OCI-LY1 (cell line): Measurements from ENCODE around the gene TTC14.
"Not testable (repeated sequence)": the region's sequence is repeated elsewhere in the genome, so short reads cannot be mapped to it uniquely, and the experiment has no call there.

Experiments used
- H2AFZ ChIP-seq: fragments of 200-600 bp; sonication (generic), shearing (Covaris generic); 2 replicates; pipeline ENCODE4 v1.6.0; 2014; ENCODE audit warnings: antibody characterized with exemption, mild to moderate bottlenecking, low read length
- H3F3A ChIP-seq: fragments of 200-600 bp; sonication (generic), shearing (Covaris generic); 2 replicates; pipeline ENCODE4 v1.6.0; 2014; ENCODE audit warnings: mild to moderate bottlenecking, antibody characterized with exemption, low read length, moderate library complexity; ENCODE audit not compliant: insufficient read depth
- H3K27ac ChIP-seq: fragments of 200-600 bp; sonication (generic); 2 replicates; pipeline ENCODE4 v1.5.1; 2014; ENCODE audit warnings: low read length, mixed run types, mild to moderate bottlenecking, low read depth; ENCODE audit not compliant: poor library complexity, severe bottlenecking
- H3K27me3 ChIP-seq: fragments of 200-600 bp; sonication (generic); 2 replicates; pipeline ENCODE4 v1.6.0; 2014; ENCODE audit warnings: antibody characterized with exemption, mild to moderate bottlenecking, low read length, moderate library complexity; ENCODE audit not compliant: insufficient read depth
- H3K36me3 ChIP-seq: fragments of 200-600 bp; sonication (generic); 2 replicates; pipeline ENCODE4 v1.6.1; 2014; ENCODE audit warnings: mild to moderate bottlenecking, antibody characterized with exemption, low read length, moderate library complexity, mixed read lengths; ENCODE audit not compliant: insufficient read depth
- H3K4me1 ChIP-seq: fragments of 200-600 bp; sonication (generic); 2 replicates; pipeline ENCODE4 v1.5.1; 2014; ENCODE audit warnings: mild to moderate bottlenecking, low read length, moderate library complexity; ENCODE audit not compliant: insufficient read depth, severe bottlenecking
- H3K4me2 ChIP-seq: fragments of 200-600 bp; sonication (generic), shearing (Covaris generic); 2 replicates; pipeline ENCODE4 v1.6.1; 2014; ENCODE audit warnings: low read length
- H3K4me3 ChIP-seq: fragments of 200-600 bp; sonication (generic); 2 replicates; pipeline ENCODE4 v1.5.1; 2014; ENCODE audit warnings: low read length, low read depth, mild to moderate bottlenecking, mixed read lengths; ENCODE audit not compliant: poor library complexity, severe bottlenecking
- H3K79me2 ChIP-seq: fragments of 200-600 bp; shearing (Covaris generic); 2 replicates; pipeline ENCODE4 v1.6.1; 2016; ENCODE audit warnings: mixed run types, low read length, mixed read lengths; ENCODE audit not compliant: insufficient read depth
- H3K9ac ChIP-seq: fragments of 200-600 bp; sonication (generic), shearing (Covaris generic); 2 replicates; pipeline ENCODE4 v1.6.1; 2014; ENCODE audit warnings: mild to moderate bottlenecking, low read length, mixed read lengths
- H3K9me2 ChIP-seq: fragments of 200-600 bp; sonication (generic), shearing (Covaris generic); 2 replicates; pipeline ENCODE4 v1.6.1; 2014; ENCODE audit warnings: low read depth, mild to moderate bottlenecking, low read length, mixed read lengths
- H3K9me3 ChIP-seq: fragments of 200-600 bp; shearing (Covaris generic); 2 replicates; pipeline ENCODE4 v1.6.1; 2014; ENCODE audit warnings: low read length, mixed read lengths
- H4K20me1 ChIP-seq: fragments of 200-600 bp; sonication (generic), shearing (Covaris generic); 2 replicates; pipeline ENCODE4 v1.6.0; 2016; ENCODE audit warnings: mild to moderate bottlenecking, low read length; ENCODE audit not compliant: insufficient read depth
- EZH2 ChIP-seq: fragments of 200-600 bp; sonication (generic), shearing (Covaris generic); IDR thresholded peaks from 2 replicates; pipeline ENCODE4 v1.8.0; 2017; ENCODE audit warnings: borderline replicate concordance, mixed run types, mild to moderate bottlenecking, antibody characterized with exemption, low read length, moderate library complexity, mixed read lengths
- TF ChIP-seq, protein P1 (sequence below): fragments of 200-600 bp; sonication (generic), shearing (Covaris generic); IDR thresholded peaks from 2 replicates; pipeline ENCODE4 v1.5.1; 2017; ENCODE audit warnings: mild to moderate bottlenecking, antibody characterized with exemption, low read length, moderate library complexity, mixed read lengths

The TTC14 gene

DNA sequence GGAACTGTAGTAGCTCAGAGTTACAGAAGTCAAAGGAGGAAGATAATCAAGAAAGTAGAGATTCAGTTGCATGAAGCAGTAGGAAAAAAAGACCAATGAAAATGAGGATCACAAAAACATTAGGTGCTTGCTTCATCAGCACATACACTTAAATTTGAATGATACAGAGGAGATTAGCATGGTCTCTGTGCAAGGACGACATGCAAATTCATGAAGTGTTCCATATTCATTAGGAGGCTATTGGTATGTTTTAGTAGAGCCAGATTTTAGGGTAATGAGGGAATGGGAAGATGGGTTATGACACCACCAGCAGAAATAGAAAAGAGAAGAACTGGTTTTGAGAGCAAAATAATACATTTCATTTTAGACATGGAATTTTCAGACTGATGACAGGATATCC, 21.0 kb upstream of the TTC14 start:
- Histone ChIP-seq H3K9me3 (no peaks in the 10 kb centered on the region), H3K27ac (no peak overlapping the region), H3K4me3 (no peak overlapping the region), H3K4me1 (no peaks in the 10 kb centered on the region), H3K36me3 (no peaks in the 10 kb centered on the region), H3K27me3 (no peaks in the 10 kb centered on the region), H3K4me2 (no peak overlapping the region), H4K20me1 (no peaks in the 10 kb centered on the region), H3K9me2 (no peaks in the 10 kb centered on the region), H3K79me2 (no peaks in the 10 kb centered on the region), H3F3A (no peaks in the 10 kb centered on the region), H3K9ac (no peak overlapping the region), H2AFZ (no peak overlapping the region)
- TF ChIP-seq, protein P1, sequence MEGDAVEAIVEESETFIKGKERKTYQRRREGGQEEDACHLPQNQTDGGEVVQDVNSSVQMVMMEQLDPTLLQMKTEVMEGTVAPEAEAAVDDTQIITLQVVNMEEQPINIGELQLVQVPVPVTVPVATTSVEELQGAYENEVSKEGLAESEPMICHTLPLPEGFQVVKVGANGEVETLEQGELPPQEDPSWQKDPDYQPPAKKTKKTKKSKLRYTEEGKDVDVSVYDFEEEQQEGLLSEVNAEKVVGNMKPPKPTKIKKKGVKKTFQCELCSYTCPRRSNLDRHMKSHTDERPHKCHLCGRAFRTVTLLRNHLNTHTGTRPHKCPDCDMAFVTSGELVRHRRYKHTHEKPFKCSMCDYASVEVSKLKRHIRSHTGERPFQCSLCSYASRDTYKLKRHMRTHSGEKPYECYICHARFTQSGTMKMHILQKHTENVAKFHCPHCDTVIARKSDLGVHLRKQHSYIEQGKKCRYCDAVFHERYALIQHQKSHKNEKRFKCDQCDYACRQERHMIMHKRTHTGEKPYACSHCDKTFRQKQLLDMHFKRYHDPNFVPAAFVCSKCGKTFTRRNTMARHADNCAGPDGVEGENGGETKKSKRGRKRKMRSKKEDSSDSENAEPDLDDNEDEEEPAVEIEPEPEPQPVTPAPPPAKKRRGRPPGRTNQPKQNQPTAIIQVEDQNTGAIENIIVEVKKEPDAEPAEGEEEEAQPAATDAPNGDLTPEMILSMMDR = no peak
- no peak for TF ChIP-seq EZH2

DNA sequence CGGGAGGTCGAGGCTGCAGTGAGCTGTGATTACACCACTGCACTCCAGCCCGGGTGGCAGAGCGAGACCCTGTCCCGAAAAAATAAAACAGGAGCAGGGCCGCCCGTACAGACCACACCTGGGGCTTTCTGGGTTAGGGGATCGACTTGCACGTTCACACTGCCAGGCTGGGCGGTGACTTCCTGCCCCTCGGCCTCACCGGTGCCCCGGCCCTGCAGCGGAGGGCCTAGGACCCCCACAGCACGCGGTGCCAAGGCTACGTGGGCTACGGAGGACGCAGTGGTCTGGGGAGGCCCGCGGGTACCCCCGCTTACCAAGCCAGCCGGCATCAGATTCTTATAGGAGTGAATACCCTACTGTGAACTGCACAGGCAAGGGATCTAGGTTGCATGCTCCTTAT, 11.6 kb upstream of the TTC14 start:
- H3K27ac ChIP-seq = no peak overlapping the region
- H4K20me1 ChIP-seq = no peaks in the 10 kb centered on the region
- H3K27me3 ChIP-seq = no peaks in the 10 kb centered on the region
- no peaks in the 10 kb centered on the region for H3K36me3 ChIP-seq
- H3K4me2 ChIP-seq = no peak overlapping the region
- H3K9me2 ChIP-seq = no peaks in the 10 kb centered on the region
- H3K4me1 ChIP-seq = no peaks in the 10 kb centered on the region
- H3K4me3 ChIP-seq = no peak overlapping the region
- TF ChIP-seq, protein P1 = no peak
- TF ChIP-seq EZH2 = no peak
- no peaks in the 10 kb centered on the region for H3K9me3 ChIP-seq
- H3K79me2 ChIP-seq = no peaks in the 10 kb centered on the region
- no peaks in the 10 kb centered on the region for H3F3A ChIP-seq
- no peak overlapping the region for H2AFZ ChIP-seq
- no peak overlapping the region for H3K9ac ChIP-seq

DNA sequence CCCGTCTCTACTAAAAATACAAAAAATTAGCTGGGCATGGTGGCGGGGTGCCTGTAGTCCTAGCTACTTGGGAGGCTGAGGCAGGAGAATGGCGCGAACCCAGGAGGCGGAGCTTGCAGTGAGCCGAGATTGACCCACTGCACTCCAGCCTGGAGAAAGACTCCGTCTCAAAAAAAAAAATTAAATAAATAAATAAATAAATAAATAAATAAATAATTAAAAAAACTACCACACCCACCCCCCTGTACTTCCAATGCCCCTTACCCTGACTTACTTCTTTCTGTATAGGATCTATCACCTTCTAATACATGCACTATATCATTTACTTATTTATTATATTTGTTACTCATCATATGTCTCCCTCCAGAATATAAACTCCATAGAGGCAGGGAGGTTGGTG, 8.3 kb upstream of the TTC14 start:
- not testable (repeated sequence) for H3K4me2 ChIP-seq, H3K9me3 ChIP-seq, H3K9ac ChIP-seq, H3K9me2 ChIP-seq, H3K27ac ChIP-seq, H3K4me1 ChIP-seq, H4K20me1 ChIP-seq, H3K4me3 ChIP-seq, H3K79me2 ChIP-seq, H3F3A ChIP-seq, H3K27me3 ChIP-seq, H3K36me3 ChIP-seq, H2AFZ ChIP-seq

DNA sequence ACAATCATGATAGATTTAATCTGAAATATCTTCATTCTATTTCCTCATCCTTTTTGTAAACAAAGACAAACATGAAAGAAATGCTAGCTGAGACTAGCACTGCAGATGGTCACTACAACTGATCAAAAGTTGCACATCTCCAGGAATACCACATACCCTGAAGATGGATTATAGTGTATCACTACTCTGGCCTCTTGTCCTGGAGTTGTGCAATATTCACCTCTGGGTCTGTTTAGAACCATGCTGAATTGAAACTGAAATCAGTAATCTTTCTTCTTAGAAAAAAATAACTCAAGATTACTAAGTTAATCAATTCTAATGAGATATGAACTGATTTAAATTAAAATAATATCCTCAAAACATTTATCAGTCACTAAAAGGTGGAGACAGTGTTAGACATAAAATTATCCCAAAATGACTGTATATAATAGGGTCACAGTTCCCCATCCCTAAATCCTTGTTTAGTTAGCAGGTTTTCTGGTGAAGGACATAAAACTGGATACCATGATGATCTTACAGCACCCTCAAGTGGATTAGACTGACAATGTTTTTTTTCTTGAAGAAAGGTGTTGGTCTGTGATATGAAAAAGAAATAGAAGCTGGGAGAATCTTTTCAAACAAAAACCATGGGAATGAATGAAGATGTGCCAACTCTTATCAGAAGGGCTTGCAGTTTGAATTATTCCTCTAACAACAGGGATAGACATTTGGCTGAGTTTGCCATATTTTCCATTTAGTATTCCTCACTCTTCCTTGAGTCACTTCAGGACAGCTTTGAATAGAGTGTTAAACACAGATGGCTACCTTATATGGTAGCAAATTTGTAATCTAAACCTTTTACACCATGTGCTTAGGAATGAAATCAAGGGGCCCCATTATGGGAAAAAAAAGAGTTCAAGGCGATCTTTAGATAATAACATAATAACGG, 7.1 kb upstream of the TTC14 start:
- H3K36me3 ChIP-seq = no peaks in the 10 kb centered on the region
- no peak overlapping the region for H3K4me2 ChIP-seq
- no peaks in the 10 kb centered on the region for H3K9me2 ChIP-seq
- no peaks in the 10 kb centered on the region for H3K4me1 ChIP-seq
- no peak overlapping the region for H2AFZ ChIP-seq
- H4K20me1 ChIP-seq = no peaks in the 10 kb centered on the region
- H3F3A ChIP-seq = no peaks in the 10 kb centered on the region
- no peaks in the 10 kb centered on the region for H3K27me3 ChIP-seq
- H3K9ac ChIP-seq = no peak overlapping the region
- TF ChIP-seq, protein P1 = peak; percentile 74
- no peak for TF ChIP-seq EZH2
- H3K4me3 ChIP-seq = no peak overlapping the region
- no peaks in the 10 kb centered on the region for H3K9me3 ChIP-seq
- no peaks in the 10 kb centered on the region for H3K79me2 ChIP-seq
- no peak overlapping the region for H3K27ac ChIP-seq
